ENCODE measurements around the gene MPPED1. TPM values are rescaled to one million over a fixed set of nuclear protein-coding genes. Genes with fewer than 3 reads are reported as not detected.

MPPED1 gene
- total and polyA plus RNA-seq, 4 donors: 0.89 to 6.5 (median 4.1) TPM

- H3K36me3 ChIP-seq (ENCODE audit: control insufficient read depth in 4 of 4, insufficient read depth in 3 of 4, low read depth in 1 of 4, low read length in 3 of 4): no peaks in the 10 kb centered on the region
- 90% methylated on average over 3 of the region's 3 CpGs for WGBS
These were observed 121.3 kb downstream of the MPPED1 start for GRCh38 chr22:43533156-43533530.

GRCh38 chr22:43533656-43534428 lies 122.0 kb downstream of the MPPED1 start:
- no peaks in the 10 kb centered on the region for H3K36me3 ChIP-seq (ENCODE audit: control insufficient read depth in 4 of 4, insufficient read depth in 3 of 4, low read depth in 1 of 4, low read length in 3 of 4)
- WGBS: 95% methylated on average over 10 of the region's 10 CpGs
- TF ChIP-seq RXRA (IDR thresholded peaks at IDR 0.05): no peak
- no peak overlapping the region for H3K4me3 ChIP-seq (ENCODE audit: low read depth in 1 of 3, low read length in 3 of 3)
- no peak for DNase-seq (ENCODE audit: low spot score)
- no peaks in the 10 kb centered on the region for H3K4me1 ChIP-seq (ENCODE audit: control insufficient read depth in 4 of 4, insufficient read depth in 4 of 4, low read length in 3 of 4)
- no peak overlapping the region for H3K9ac ChIP-seq (ENCODE audit: low read depth in 1 of 2, low read length in 2 of 2)
- no peaks in the 10 kb centered on the region for H3K27me3 ChIP-seq (ENCODE audit: control insufficient read depth in 4 of 4, insufficient read depth in 4 of 4, low read length in 3 of 4)
- H3K27ac ChIP-seq (ENCODE audit: low read depth in 1 of 2, low read length in 2 of 2): no peak overlapping the region
- no peaks in the 10 kb centered on the region for H3K9me3 ChIP-seq (ENCODE audit: control insufficient read depth in 4 of 4, low read length in 3 of 4)

More at GRCh38 chr22:43533156-43533530, 121.3 kb downstream of the MPPED1 start:
- no peak for DNase-seq (ENCODE audit: low spot score)
- H3K27ac ChIP-seq (ENCODE audit: low read depth in 1 of 2, low read length in 2 of 2): no peak overlapping the region
- no peak overlapping the region for H3K9ac ChIP-seq (ENCODE audit: low read depth in 1 of 2, low read length in 2 of 2)
- no peaks in the 10 kb centered on the region for H3K27me3 ChIP-seq (ENCODE audit: control insufficient read depth in 4 of 4, insufficient read depth in 4 of 4, low read length in 3 of 4)
- H3K4me1 ChIP-seq (ENCODE audit: control insufficient read depth in 4 of 4, insufficient read depth in 4 of 4, low read length in 3 of 4): no peaks in the 10 kb centered on the region
- H3K9me3 ChIP-seq (ENCODE audit: control insufficient read depth in 4 of 4, low read length in 3 of 4): no peaks in the 10 kb centered on the region
- TF ChIP-seq NR2F2 (IDR thresholded peaks at IDR 0.05): no peak
- no peak for TF ChIP-seq MAX (IDR thresholded peaks at IDR 0.05)
- TF ChIP-seq FOXA1 (IDR thresholded peaks at IDR 0.05): no peak
- no peak for TF ChIP-seq GABPA (IDR thresholded peaks at IDR 0.05 in 1 of 2, conservative IDR thresholded peaks at IDR 0.05 in 1 of 2)
- no peak for TF ChIP-seq JUND (IDR thresholded peaks at IDR 0.05)
- TF ChIP-seq SP1 (IDR thresholded peaks at IDR 0.05): no peak
- no peak for TF ChIP-seq RXRA (IDR thresholded peaks at IDR 0.05)
- no peak overlapping the region for H3K4me3 ChIP-seq (ENCODE audit: low read depth in 1 of 3, low read length in 3 of 3)

GRCh38 chr22:43534916-43535315 lies 123.1 kb downstream of the MPPED1 start:
- Histone ChIP-seq H3K4me1 (ENCODE audit: control insufficient read depth in 4 of 4, insufficient read depth in 4 of 4, low read length in 3 of 4) (no peaks in the 10 kb centered on the region), H3K9me3 (ENCODE audit: control insufficient read depth in 4 of 4, low read length in 3 of 4) (no peaks in the 10 kb centered on the region), H3K4me3 (ENCODE audit: low read depth in 1 of 3, low read length in 3 of 3) (no peak overlapping the region), H3K27ac (ENCODE audit: low read depth in 1 of 2, low read length in 2 of 2) (no peak overlapping the region), H3K36me3 (ENCODE audit: control insufficient read depth in 4 of 4, insufficient read depth in 3 of 4, low read depth in 1 of 4, low read length in 3 of 4) (no peaks in the 10 kb centered on the region), H3K27me3 (ENCODE audit: control insufficient read depth in 4 of 4, insufficient read depth in 4 of 4, low read length in 3 of 4) (no peaks in the 10 kb centered on the region), H3K9ac (ENCODE audit: low read depth in 1 of 2, low read length in 2 of 2) (no peak overlapping the region)
- 89% methylated on average over 6 of the region's 6 CpGs for WGBS
- no peak for DNase-seq (ENCODE audit: low spot score)
- TF ChIP-seq HNF4A (conservative IDR thresholded peaks at IDR 0.05) (no peak), FOXA2 (IDR thresholded peaks at IDR 0.05) (no peak), RAD21 (IDR thresholded peaks at IDR 0.05) (no peak), ZBTB33 (IDR thresholded peaks at IDR 0.05) (no peak), FOXA1 (IDR thresholded peaks at IDR 0.05) (no peak), HNF4G (IDR thresholded peaks at IDR 0.05) (no peak), RXRA (IDR thresholded peaks at IDR 0.05) (no peak), JUND (IDR thresholded peaks at IDR 0.05) (no peak), YY1 (IDR thresholded peaks at IDR 0.05) (no peak), CTCF (IDR thresholded peaks at IDR 0.05; ENCODE audit: low read depth, low read length, missing input control) (no peak), ATF3 (IDR thresholded peaks at IDR 0.05) (no peak), SP1 (IDR thresholded peaks at IDR 0.05) (no peak), NR2F2 (IDR thresholded peaks at IDR 0.05) (no peak), MAX (IDR thresholded peaks at IDR 0.05) (no peak), REST (IDR thresholded peaks at IDR 0.05) (no peak), EGR1 (IDR thresholded peaks at IDR 0.05; ENCODE audit: low read depth in 2 of 2) (no peak), TAF1 (conservative IDR thresholded peaks at IDR 0.05) (no peak), GABPA (IDR thresholded peaks at IDR 0.05 in 1 of 2, conservative IDR thresholded peaks at IDR 0.05 in 1 of 2) (no peak)

All from liver (tissue), 9 donors.